ENCODE data around the gene ITGA6. TPM values are rescaled to one million over a fixed set of nuclear protein-coding genes. Genes with fewer than 3 reads are reported as not detected.

The ITGA6 gene
- polyA plus RNA-seq, 1 donor from 2014 or later, result 14.4 TPM

- no peak overlapping the region for H3K27ac ChIP-seq (ENCODE audit: low read length)
- H3K4me3 ChIP-seq (ENCODE audit: low read length), result no peak overlapping the region
- no peak overlapping the region for H3K4me2 ChIP-seq (ENCODE audit: low read length)
- no peaks in the 10 kb centered on the region for H3K9me3 ChIP-seq (ENCODE audit: low read length)
- no peaks in the 10 kb centered on the region for H3K36me3 ChIP-seq (ENCODE audit: insufficient read depth, low read length)
- H3K9me2 ChIP-seq (ENCODE audit: insufficient read depth, low read length), result no peaks in the 10 kb centered on the region
- no peaks in the 10 kb centered on the region for H3K27me3 ChIP-seq (ENCODE audit: insufficient read depth, low read depth, low read length)
- no peaks in the 10 kb centered on the region for H4K20me1 ChIP-seq (ENCODE audit: insufficient read depth)
- no peaks in the 10 kb centered on the region for H3F3A ChIP-seq (ENCODE audit: insufficient read depth, low read length, poor library complexity, severe bottlenecking)
- H2AFZ ChIP-seq (ENCODE audit: low read depth, low read length), result no peak overlapping the region
- no peak overlapping the region for H3K9ac ChIP-seq (ENCODE audit: low read length)
- H3K79me2 ChIP-seq (replicated peaks; ENCODE audit: insufficient read depth, low read length), result no peaks in the 10 kb centered on the region
- TF ChIP-seq EZH2 (IDR thresholded peaks at IDR 0.05; ENCODE audit: borderline replicate concordance, insufficient read depth, low read length, poor library complexity, severe bottlenecking), result no peak
- no peak for TF ChIP-seq CTCF (IDR thresholded peaks at IDR 0.05; ENCODE audit: poor library complexity, severe bottlenecking)
- no peak for TF ChIP-seq SMC3 (conservative IDR thresholded peaks at IDR 0.05; ENCODE audit: poor library complexity)
- no peak for TF ChIP-seq RAD21 (conservative IDR thresholded peaks at IDR 0.05)
- TF ChIP-seq EP300 (conservative IDR thresholded peaks at IDR 0.05; ENCODE audit: poor library complexity, severe bottlenecking), result no peak
- no peak for TF ChIP-seq MXI1 (conservative IDR thresholded peaks at IDR 0.05; ENCODE audit: poor library complexity, severe bottlenecking)
- TF ChIP-seq REST (IDR thresholded peaks at IDR 0.05; ENCODE audit: borderline replicate concordance), result no peak
- no peak for TF ChIP-seq TAF1 (IDR thresholded peaks at IDR 0.05; ENCODE audit: low read depth)
These were observed 25.2 kb upstream of the ITGA6 start for GRCh38 chr2:172402198-172402597.

- Histone ChIP-seq H4K20me1 (ENCODE audit: insufficient read depth) (no peaks in the 10 kb centered on the region), H3K36me3 (ENCODE audit: insufficient read depth, low read length) (no peaks in the 10 kb centered on the region), H3K4me2 (ENCODE audit: low read length) (no peak overlapping the region), H3F3A (ENCODE audit: insufficient read depth, low read length, poor library complexity, severe bottlenecking) (no peaks in the 10 kb centered on the region), H3K27ac (ENCODE audit: low read length) (no peak overlapping the region), H3K9ac (ENCODE audit: low read length) (no peak overlapping the region), H3K79me2 (replicated peaks; ENCODE audit: insufficient read depth, low read length) (no peaks in the 10 kb centered on the region), H3K27me3 (ENCODE audit: insufficient read depth, low read depth, low read length) (no peaks in the 10 kb centered on the region), H2AFZ (ENCODE audit: low read depth, low read length) (no peak overlapping the region), H3K4me3 (ENCODE audit: low read length) (no peak overlapping the region), H3K9me3 (ENCODE audit: low read length) (no peaks in the 10 kb centered on the region), H3K9me2 (ENCODE audit: insufficient read depth, low read length) (no peaks in the 10 kb centered on the region)
- no peak for TF ChIP-seq EZH2 (IDR thresholded peaks at IDR 0.05; ENCODE audit: borderline replicate concordance, insufficient read depth, low read length, poor library complexity, severe bottlenecking)
- TF ChIP-seq EP300 (conservative IDR thresholded peaks at IDR 0.05; ENCODE audit: poor library complexity, severe bottlenecking), result no peak
- TF ChIP-seq MXI1 (conservative IDR thresholded peaks at IDR 0.05; ENCODE audit: poor library complexity, severe bottlenecking), result no peak
- no peak for TF ChIP-seq TAF1 (IDR thresholded peaks at IDR 0.05; ENCODE audit: low read depth)
- no peak for TF ChIP-seq POLR2AphosphoS5 (IDR thresholded peaks at IDR 0.05)
- TF ChIP-seq REST (IDR thresholded peaks at IDR 0.05; ENCODE audit: borderline replicate concordance), result no peak
- TF ChIP-seq CTCF (IDR thresholded peaks at IDR 0.05; ENCODE audit: poor library complexity, severe bottlenecking), result no peak
- no peak for TF ChIP-seq RAD21 (conservative IDR thresholded peaks at IDR 0.05)
- no peak for TF ChIP-seq SMC3 (conservative IDR thresholded peaks at IDR 0.05; ENCODE audit: poor library complexity)
These were observed 24.0 kb upstream of the ITGA6 start for GRCh38 chr2:172403402-172403801.

Measured in neural cell (in vitro differentiated cells).